Uterus (tissue), 4 donors: Measurements from ENCODE around the gene CRELD1. TPM values are rescaled to one million over a fixed set of nuclear protein-coding genes. Genes with fewer than 3 reads are reported as not detected.

ENCODE experiments used
- DNase-seq, 2 donors: peaks; one replicate each; pipeline ENCODE4 v3.0.0-alpha.2; 2019 to 2020
- H3K27ac ChIP-seq, 2 donors: fragments of 200-600 bp; sonication (generic); 1 replicate in 1 of 2; 2 replicates in 1 of 2; pipeline ENCODE4 v1.5.1; 2016 to 2018
- H3K27me3 ChIP-seq, 2 donors: fragments of 200-600 bp; sonication (generic); one replicate each; pipeline ENCODE4 v1.5.1; 2018 to 2019; ENCODE audit warnings: control low read depth in 1 of 2
- H3K36me3 ChIP-seq, 2 donors: fragments of 200-600 bp; sonication (generic); one replicate each; pipeline ENCODE4 v1.5.1; 2019; ENCODE audit warnings: control low read depth in 1 of 2
- H3K4me1 ChIP-seq, 2 donors: fragments of 200-600 bp; sonication (generic); one replicate each; pipeline ENCODE4 v1.5.1; 2018 to 2019; ENCODE audit warnings: control low read depth in 1 of 2
- H3K4me3 ChIP-seq, 2 donors: fragments of 200-600 bp; sonication (generic); 1 replicate in 1 of 2; 2 replicates in 1 of 2; pipeline ENCODE4 v1.5.1; 2018 to 2019; ENCODE audit warnings: mild to moderate bottlenecking in 1 of 2
- H3K9me3 ChIP-seq, 2 donors: fragments of 200-600 bp; sonication (generic); one replicate each; pipeline ENCODE4 v1.5.1; 2019; ENCODE audit warnings: control low read depth in 1 of 2
- POLR2A ChIP-seq, 2 donors: fragments of 450-650 bp; IDR thresholded peaks; one replicate each; pipeline ENCODE4 v1.6.1; 2016; ENCODE audit warnings: antibody characterized with exemption in 2 of 2, mild to moderate bottlenecking in 1 of 2, moderate library complexity in 1 of 2
- intact Hi-C: fragments of 100-400 bp; cut with DNase I; formaldehyde crosslinking; loops from one replicate; pipeline ENCODE4 v1.15.1; 2023; ENCODE audit warnings: low total_unique reads
- total RNA-seq, 4 donors: library from RNA; depleted of rRNA in 3 of 4; stranded (reverse); fragments of >200 nt in 3 of 4; gene quantifications; one replicate each; pipeline versions ENCODE4 v1.1.0 to v1.2.4, GENCODE V29; 2014 to 2023
- TF ChIP-seq, protein P1 (sequence below), 4 experiments: fragments of 200-600 bp in 2 of 4; fragments of 450-650 bp in 2 of 4; sonication (generic) in 2 of 4; IDR thresholded peaks; one replicate each; pipeline ENCODE4 v1.5.1; 2016 to 2019; ENCODE audit warnings: antibody characterized with exemption in 4 of 4, mild to moderate bottlenecking in 2 of 4, moderate library complexity in 1 of 4
- donor health status: DM: yes; HTN: yes; CAD: no.

The CRELD1 gene
- total RNA-seq, 4 donors from 2014 or later: 20.4 to 38.8 (median 29.1) TPM

DNA sequence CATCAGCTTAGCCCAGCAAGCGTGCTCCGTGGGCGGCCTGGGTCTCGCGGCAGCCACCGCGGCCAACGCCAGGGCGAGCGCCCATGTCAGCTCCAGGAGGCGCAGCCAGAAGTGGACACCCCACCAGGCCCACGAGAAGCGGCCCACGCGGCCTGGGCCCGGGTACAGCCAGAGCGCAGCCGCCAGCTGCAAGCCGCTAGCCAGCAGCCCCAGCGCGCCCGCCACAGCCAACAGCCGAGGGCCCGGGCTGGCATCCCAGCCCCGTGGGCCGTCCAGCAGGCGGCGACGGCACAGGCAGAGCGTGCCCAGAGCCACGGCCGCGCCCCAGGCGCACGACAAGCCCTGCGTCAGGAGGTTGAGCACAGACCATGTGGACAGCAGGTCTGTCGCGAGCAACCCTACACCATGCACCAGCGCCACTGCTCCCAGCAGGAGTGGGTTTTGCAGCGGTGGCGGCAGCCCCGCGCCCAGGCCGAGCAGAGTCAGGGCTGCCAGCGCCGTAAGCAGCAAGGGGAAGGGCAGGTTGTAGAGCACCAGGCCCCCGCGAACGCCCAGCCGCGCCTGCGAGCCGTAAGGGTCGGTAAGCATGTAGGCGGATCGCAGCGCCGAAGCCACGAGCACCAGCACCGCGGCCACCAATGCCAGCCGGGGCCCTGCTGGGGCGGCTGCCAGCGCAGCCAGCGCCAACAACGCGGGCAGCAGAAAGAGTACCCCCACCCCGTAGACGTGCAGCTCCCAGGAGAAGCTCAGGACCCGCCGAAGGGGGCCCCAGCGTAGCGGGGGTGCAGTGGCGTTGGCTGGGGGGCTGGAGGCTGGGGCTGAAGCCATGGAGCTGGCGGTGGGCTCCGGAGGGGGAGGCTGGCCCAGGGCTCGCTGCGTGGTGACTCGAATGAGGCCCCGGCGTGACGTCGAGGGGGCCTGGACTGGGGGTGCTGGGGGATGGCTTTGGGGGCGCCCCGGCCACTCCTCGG lies 13.7 kb downstream of the CRELD1 start:
- H3K27me3 ChIP-seq: no peaks in the 10 kb centered on the region
- intact Hi-C loops: no loop called here
- H3K27ac ChIP-seq: peak overlapping the region; percentile 72 to 84
- H3K4me1 ChIP-seq: peaks cover 0 to 12% of the 10 kb centered on the region in 2 donors
- peak overlapping the region; percentile 45 to 54 for H3K4me3 ChIP-seq
- H3K36me3 ChIP-seq: no peaks in the 10 kb centered on the region
- peak; percentile 60 to 65 for DNase-seq
- peak in 1 of 2 donors; percentile 31 for TF ChIP-seq POLR2A (IDR thresholded peaks at IDR 0.05)
- TF ChIP-seq, protein P1, sequence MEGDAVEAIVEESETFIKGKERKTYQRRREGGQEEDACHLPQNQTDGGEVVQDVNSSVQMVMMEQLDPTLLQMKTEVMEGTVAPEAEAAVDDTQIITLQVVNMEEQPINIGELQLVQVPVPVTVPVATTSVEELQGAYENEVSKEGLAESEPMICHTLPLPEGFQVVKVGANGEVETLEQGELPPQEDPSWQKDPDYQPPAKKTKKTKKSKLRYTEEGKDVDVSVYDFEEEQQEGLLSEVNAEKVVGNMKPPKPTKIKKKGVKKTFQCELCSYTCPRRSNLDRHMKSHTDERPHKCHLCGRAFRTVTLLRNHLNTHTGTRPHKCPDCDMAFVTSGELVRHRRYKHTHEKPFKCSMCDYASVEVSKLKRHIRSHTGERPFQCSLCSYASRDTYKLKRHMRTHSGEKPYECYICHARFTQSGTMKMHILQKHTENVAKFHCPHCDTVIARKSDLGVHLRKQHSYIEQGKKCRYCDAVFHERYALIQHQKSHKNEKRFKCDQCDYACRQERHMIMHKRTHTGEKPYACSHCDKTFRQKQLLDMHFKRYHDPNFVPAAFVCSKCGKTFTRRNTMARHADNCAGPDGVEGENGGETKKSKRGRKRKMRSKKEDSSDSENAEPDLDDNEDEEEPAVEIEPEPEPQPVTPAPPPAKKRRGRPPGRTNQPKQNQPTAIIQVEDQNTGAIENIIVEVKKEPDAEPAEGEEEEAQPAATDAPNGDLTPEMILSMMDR (IDR thresholded peaks at IDR 0.05): peak; percentile 18 to 83 (median 66)
- H3K9me3 ChIP-seq: no peaks in the 10 kb centered on the region

DNA sequence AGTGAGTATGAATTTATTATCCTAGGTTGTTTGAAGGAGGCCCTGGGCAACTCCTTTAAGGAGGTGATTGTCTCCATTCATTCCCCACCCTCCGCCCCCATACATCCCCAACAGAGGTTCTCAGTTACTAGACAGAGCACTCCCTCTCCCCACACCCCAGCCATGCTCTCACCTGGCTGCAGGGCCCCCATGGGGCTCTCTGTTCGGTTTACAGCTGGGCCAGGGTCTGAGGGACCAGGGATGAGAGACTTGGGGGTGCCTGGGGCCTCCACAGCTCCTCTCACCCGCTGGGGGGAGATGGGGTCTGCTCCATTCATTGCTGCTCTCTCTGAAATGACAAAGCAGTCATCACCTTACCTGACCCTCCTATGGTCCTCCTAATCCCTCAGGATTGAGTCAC lies 15.0 kb downstream of the CRELD1 start:
- no peak for DNase-seq
- no peak overlapping the region for H3K4me3 ChIP-seq
- H3K27ac ChIP-seq: no peak overlapping the region
- H3K9me3 ChIP-seq: no peaks in the 10 kb centered on the region
- no peaks in the 10 kb centered on the region for H3K36me3 ChIP-seq
- intact Hi-C loops: no loop called here
- no peak for TF ChIP-seq POLR2A (IDR thresholded peaks at IDR 0.05)
- TF ChIP-seq, protein P1 (IDR thresholded peaks at IDR 0.05): no peak
- peaks cover 0 to 12% of the 10 kb centered on the region in 2 donors for H3K4me1 ChIP-seq
- no peaks in the 10 kb centered on the region for H3K27me3 ChIP-seq

DNA sequence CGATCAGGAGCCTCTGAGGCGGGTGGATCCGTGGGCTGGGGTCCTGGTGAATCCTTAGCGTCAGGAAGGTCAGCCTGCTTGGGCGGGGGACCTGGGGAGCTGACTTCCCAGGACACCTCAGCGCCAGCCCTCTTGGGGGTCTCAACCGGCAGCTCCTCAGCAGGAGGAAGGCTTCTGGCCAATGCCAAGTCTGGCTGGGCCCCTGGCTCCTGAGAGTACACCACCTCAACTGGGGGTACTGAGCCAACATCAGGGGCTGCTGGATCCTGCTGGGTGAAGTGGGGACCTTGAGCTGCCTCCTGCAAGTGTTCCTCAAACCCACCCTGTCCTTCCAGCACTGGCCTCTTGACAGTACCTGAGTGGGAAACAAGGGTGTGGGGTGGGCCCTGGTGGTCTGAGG lies 15.5 kb downstream of the CRELD1 start:
- Histone ChIP-seq H3K36me3 (no peaks in the 10 kb centered on the region), H3K4me1 (peaks cover 0 to 12% of the 10 kb centered on the region in 2 donors), H3K9me3 (no peaks in the 10 kb centered on the region), H3K27ac (no peak overlapping the region), H3K4me3 (no peak overlapping the region), H3K27me3 (no peaks in the 10 kb centered on the region)
- intact Hi-C loops: no loop called here
- TF ChIP-seq, protein P1 (IDR thresholded peaks at IDR 0.05): no peak
- no peak for TF ChIP-seq POLR2A (IDR thresholded peaks at IDR 0.05)
- DNase-seq: no peak

DNA sequence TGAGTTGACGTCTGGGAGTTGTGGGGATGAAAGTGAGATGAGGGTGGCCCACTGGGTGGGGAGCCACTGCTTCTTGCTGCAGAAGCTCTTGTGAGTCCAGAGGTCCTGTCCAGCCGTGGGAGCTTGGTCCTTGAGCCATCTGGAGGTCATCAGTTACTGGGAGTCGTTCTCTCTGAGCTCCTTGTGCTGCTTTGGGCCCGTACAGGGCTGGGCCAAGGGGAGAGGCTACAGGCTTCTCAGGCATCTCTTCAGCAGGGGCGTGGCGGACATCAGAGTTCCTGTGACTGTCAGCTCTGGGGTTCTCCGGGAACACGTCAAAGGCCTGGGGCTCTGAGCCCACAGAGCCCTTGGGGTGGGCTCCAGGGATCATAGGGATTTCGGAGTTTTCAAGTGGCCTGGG lies 16.0 kb downstream of the CRELD1 start:
- intact Hi-C loops: no loop called here
- no peak for TF ChIP-seq POLR2A (IDR thresholded peaks at IDR 0.05)
- TF ChIP-seq, protein P1 (IDR thresholded peaks at IDR 0.05): no peak
- H3K4me1 ChIP-seq: peaks cover 0 to 12% of the 10 kb centered on the region in 2 donors

DNA sequence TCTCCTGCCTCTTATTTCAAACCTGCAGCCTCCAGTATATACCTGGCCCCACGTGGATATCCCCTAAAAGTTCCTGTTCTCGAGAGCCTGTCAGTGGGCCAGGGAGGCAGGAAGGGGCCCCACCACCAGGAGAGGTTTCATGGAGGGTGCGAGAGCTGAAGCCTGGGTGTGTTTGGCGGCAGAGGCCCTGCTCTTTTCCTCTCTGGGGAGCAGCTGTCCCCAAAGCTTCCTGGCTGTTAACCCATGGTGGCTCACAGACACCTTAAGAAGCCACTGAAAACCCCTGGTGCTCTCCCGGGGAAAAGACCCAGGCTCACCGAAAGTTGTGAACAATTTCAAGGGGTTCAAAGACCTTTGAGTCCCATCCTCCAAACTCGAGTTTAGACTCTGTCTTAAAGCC lies 17.5 kb downstream of the CRELD1 start:
- Histone ChIP-seq H3K27me3 (no peaks in the 10 kb centered on the region), H3K9me3 (no peaks in the 10 kb centered on the region), H3K27ac (no peak overlapping the region), H3K4me1 (peaks cover 0 to 12% of the 10 kb centered on the region in 2 donors), H3K36me3 (no peaks in the 10 kb centered on the region), H3K4me3 (no peak overlapping the region)
- no peak for DNase-seq
- intact Hi-C loops: no loop called here
- TF ChIP-seq POLR2A (IDR thresholded peaks at IDR 0.05): no peak
- TF ChIP-seq, protein P1 (IDR thresholded peaks at IDR 0.05): no peak

More for the DNA sequence above, 16.0 kb downstream of the CRELD1 start:
- Histone ChIP-seq H3K27ac (no peak overlapping the region), H3K27me3 (no peaks in the 10 kb centered on the region), H3K36me3 (no peaks in the 10 kb centered on the region), H3K4me3 (no peak overlapping the region), H3K9me3 (no peaks in the 10 kb centered on the region)
- no peak for DNase-seq
